ENCODE measurements around the gene SFN.

Gene SFN

DNA sequence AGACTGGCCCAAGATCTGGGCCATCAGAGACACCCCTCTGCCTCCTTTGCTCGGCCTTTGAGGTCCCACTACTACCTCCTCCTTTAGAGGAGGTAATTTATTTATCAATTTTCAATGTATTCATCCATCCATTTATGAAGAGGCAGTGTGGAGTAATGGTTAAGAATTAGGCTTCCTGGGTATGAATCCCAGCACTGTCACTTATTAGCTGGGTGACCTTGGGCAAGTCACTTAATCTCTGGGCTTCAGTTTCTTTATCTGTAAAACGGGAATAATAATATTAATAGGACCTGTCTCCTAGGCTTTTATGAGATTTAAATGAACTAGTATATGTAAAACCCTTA, 49.2 kb downstream of the SFN start:
- Histone ChIP-seq H3F3A (ENCODE audit: low read depth) (no peaks in the 10 kb centered on the region), H4K20me1 (ENCODE audit: insufficient read depth, low read length, poor library complexity, severe bottlenecking) (no peaks in the 10 kb centered on the region), H3K27me3 (ENCODE audit: insufficient read depth, low read length, poor library complexity, severe bottlenecking) (no peaks in the 10 kb centered on the region), H3K4me1 (ENCODE audit: insufficient read depth, low read length, poor library complexity, severe bottlenecking) (no peaks in the 10 kb centered on the region), H2AFZ (ENCODE audit: low read length) (no peak overlapping the region), H3K36me3 (ENCODE audit: insufficient read depth, low read length) (no peaks in the 10 kb centered on the region), H3K9me2 (replicated peaks; ENCODE audit: low read depth, low read length) (no peaks in the 10 kb centered on the region), H3K9me3 (ENCODE audit: insufficient read depth, low read depth, low read length) (no peaks in the 10 kb centered on the region), H3K4me3 (ENCODE audit: low read length, poor library complexity, severe bottlenecking) (no peak overlapping the region), H3K9ac (ENCODE audit: low read depth, low read length, poor library complexity, severe bottlenecking) (no peak overlapping the region), H3K79me2 (ENCODE audit: insufficient read depth, low read length) (no peaks in the 10 kb centered on the region), H3K4me2 (ENCODE audit: low read depth, low read length, poor library complexity, severe bottlenecking) (no peak overlapping the region)
- TF ChIP-seq, protein P1, sequence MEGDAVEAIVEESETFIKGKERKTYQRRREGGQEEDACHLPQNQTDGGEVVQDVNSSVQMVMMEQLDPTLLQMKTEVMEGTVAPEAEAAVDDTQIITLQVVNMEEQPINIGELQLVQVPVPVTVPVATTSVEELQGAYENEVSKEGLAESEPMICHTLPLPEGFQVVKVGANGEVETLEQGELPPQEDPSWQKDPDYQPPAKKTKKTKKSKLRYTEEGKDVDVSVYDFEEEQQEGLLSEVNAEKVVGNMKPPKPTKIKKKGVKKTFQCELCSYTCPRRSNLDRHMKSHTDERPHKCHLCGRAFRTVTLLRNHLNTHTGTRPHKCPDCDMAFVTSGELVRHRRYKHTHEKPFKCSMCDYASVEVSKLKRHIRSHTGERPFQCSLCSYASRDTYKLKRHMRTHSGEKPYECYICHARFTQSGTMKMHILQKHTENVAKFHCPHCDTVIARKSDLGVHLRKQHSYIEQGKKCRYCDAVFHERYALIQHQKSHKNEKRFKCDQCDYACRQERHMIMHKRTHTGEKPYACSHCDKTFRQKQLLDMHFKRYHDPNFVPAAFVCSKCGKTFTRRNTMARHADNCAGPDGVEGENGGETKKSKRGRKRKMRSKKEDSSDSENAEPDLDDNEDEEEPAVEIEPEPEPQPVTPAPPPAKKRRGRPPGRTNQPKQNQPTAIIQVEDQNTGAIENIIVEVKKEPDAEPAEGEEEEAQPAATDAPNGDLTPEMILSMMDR (conservative IDR thresholded peaks at IDR 0.05; ENCODE audit: low read length), result no peak
- TF ChIP-seq EZH2phosphoT487 (IDR thresholded peaks at IDR 0.05; ENCODE audit: borderline replicate concordance), result no peak

DNA sequence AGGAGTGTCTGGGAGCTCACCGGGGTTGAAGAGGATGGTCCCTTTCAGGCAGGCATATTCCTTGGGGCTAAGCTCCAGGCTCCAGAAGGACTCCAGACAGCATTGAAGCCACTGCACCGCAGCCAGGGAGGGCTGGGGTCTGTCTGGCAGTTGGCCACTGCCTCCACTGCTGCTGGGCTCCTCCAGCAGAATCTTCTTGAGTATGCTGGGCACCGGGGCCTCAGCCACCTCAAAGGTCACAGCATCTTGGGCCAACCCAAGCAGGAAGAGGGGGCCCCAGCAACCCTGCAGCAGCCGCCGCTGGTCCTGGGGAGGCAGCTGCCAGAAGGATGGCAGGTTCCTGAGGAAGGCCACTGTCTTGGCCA, 50.4 kb downstream of the SFN start:
- Histone ChIP-seq H3K9me2 (replicated peaks; ENCODE audit: low read depth, low read length) (no peaks in the 10 kb centered on the region), H3K27me3 (ENCODE audit: insufficient read depth, low read length, poor library complexity, severe bottlenecking) (no peaks in the 10 kb centered on the region), H3K4me2 (ENCODE audit: low read depth, low read length, poor library complexity, severe bottlenecking) (no peak overlapping the region), H4K20me1 (ENCODE audit: insufficient read depth, low read length, poor library complexity, severe bottlenecking) (no peaks in the 10 kb centered on the region), H3K79me2 (ENCODE audit: insufficient read depth, low read length) (no peaks in the 10 kb centered on the region), H3K4me1 (ENCODE audit: insufficient read depth, low read length, poor library complexity, severe bottlenecking) (no peaks in the 10 kb centered on the region), H3K9me3 (ENCODE audit: insufficient read depth, low read depth, low read length) (no peaks in the 10 kb centered on the region), H3K4me3 (ENCODE audit: low read length, poor library complexity, severe bottlenecking) (no peak overlapping the region), H3F3A (ENCODE audit: low read depth) (no peaks in the 10 kb centered on the region), H2AFZ (ENCODE audit: low read length) (no peak overlapping the region), H3K36me3 (ENCODE audit: insufficient read depth, low read length) (no peaks in the 10 kb centered on the region), H3K9ac (ENCODE audit: low read depth, low read length, poor library complexity, severe bottlenecking) (no peak overlapping the region)
- no peak for TF ChIP-seq EZH2phosphoT487 (IDR thresholded peaks at IDR 0.05; ENCODE audit: borderline replicate concordance)
- TF ChIP-seq, protein P1 (conservative IDR thresholded peaks at IDR 0.05; ENCODE audit: low read length), result no peak

Data from Loucy (cell line).